Peyer's patch (tissue), 4 donors: ENCODE measurements around the gene STX12. TPM values are rescaled to one million over a fixed set of nuclear protein-coding genes. Genes with fewer than 3 reads are reported as not detected.
"Not testable (repeated sequence)": the region's sequence is repeated elsewhere in the genome, so short reads cannot be mapped to it uniquely, and the experiment has no call there.

Experiments used
- DNase-seq, 3 donors: peaks; one replicate each; pipeline ENCODE4 v3.0.0-alpha.2; 2017 to 2019
- H3K27ac ChIP-seq, 4 donors: fragments of 200-600 bp; sonication (generic); one replicate each; pipeline ENCODE4 v1.5.1; 2016 to 2019
- H3K27me3 ChIP-seq, 2 donors: fragments of 200-600 bp; sonication (generic); one replicate each; pipeline ENCODE4 v1.5.1; 2019
- H3K36me3 ChIP-seq, 3 donors: fragments of 200-600 bp; sonication (generic); one replicate each; pipeline ENCODE4 v1.5.1; 2016 to 2019
- H3K4me1 ChIP-seq, 4 donors: fragments of 200-600 bp; sonication (generic); one replicate each; pipeline ENCODE4 v1.5.1; 2016 to 2019
- H3K4me3 ChIP-seq, 4 donors: fragments of 200-600 bp; sonication (generic); 1 replicate in 3 of 4; 2 replicates in 1 of 4; pipeline ENCODE4 v1.5.1; 2016 to 2019; ENCODE audit warnings: mild to moderate bottlenecking in 1 of 4
- H3K9me3 ChIP-seq, 4 donors: fragments of 200-600 bp; sonication (generic); one replicate each; pipeline ENCODE4 v1.5.1; 2016 to 2019; ENCODE audit warnings: mild to moderate bottlenecking in 1 of 4
- POLR2A ChIP-seq, 2 donors: fragments of 450-650 bp; IDR thresholded peaks; one replicate each; pipeline ENCODE4 v1.5.1; 2017; ENCODE audit warnings: antibody characterized with exemption in 2 of 2, mild to moderate bottlenecking in 2 of 2, moderate library complexity in 2 of 2
- total RNA-seq, 4 donors: library from RNA; depleted of rRNA; stranded (reverse); fragments of >200 nt; gene quantifications; one replicate each; pipeline ENCODE4 v1.1.0, GENCODE V29; 2016
- TF ChIP-seq, protein P1 (sequence below), 6 experiments: fragments of 450-650 bp in 4 of 6; fragments of 200-600 bp in 2 of 6; sonication (generic) in 1 of 6; IDR thresholded peaks; one replicate each; pipeline ENCODE4 v1.5.1; 2017 to 2019; ENCODE audit warnings: antibody characterized with exemption in 6 of 6, mild to moderate bottlenecking in 3 of 6, moderate library complexity in 1 of 6

The STX12 gene
- total RNA-seq, 4 donors from 2014 or later: 57.8 to 63.7 (median 59.9) TPM

DNA sequence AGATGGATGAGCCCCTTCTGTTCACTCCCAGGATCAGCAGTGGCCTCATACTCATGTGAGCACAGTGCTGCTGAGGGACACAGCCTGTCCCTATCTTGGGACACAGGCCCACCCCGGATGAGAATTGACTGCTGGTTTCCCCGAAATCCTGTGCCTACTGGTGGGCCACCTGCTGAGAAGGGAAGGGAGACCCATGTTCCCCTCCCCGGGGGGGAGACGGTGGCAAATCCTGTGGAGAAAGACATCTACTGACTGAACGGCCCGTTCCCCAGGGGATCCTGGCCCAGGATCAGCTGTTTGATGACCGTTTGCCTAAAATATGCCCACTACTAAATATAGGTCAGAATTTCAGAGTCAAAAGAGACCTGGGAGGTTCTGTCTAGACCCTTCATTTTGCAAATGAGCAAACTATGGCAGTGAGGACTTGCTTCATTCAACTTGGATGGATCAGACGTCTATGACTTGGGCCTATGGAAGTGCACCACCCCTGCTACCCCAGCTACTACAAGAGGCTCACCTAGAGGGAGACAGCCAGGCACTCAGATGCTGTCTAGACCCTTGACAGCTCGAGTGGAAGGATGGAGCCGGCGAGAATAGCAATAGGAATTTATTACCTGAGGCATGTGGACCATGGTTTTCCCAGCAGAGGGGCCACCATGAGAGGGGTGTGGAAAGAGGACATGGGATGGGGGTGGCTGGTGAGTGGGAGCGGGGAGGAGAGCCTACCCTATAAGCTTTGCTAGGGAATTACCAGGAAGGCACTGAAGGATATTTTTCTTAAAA lies 83.7 kb downstream of the STX12 start:
- peak in 1 of 3 donors; percentile 37 for DNase-seq
- no peak overlapping the region for H3K27ac ChIP-seq
- no peaks in the 10 kb centered on the region for H3K27me3 ChIP-seq
- H3K9me3 ChIP-seq: no peaks in the 10 kb centered on the region
- no peak overlapping the region for H3K4me3 ChIP-seq
- H3K4me1 ChIP-seq: peaks cover 0 to 4% (median 0%) of the 10 kb centered on the region in 4 donors
- peaks cover 0 to 3% (median 0%) of the 10 kb centered on the region in 3 donors for H3K36me3 ChIP-seq
- TF ChIP-seq, protein P1, sequence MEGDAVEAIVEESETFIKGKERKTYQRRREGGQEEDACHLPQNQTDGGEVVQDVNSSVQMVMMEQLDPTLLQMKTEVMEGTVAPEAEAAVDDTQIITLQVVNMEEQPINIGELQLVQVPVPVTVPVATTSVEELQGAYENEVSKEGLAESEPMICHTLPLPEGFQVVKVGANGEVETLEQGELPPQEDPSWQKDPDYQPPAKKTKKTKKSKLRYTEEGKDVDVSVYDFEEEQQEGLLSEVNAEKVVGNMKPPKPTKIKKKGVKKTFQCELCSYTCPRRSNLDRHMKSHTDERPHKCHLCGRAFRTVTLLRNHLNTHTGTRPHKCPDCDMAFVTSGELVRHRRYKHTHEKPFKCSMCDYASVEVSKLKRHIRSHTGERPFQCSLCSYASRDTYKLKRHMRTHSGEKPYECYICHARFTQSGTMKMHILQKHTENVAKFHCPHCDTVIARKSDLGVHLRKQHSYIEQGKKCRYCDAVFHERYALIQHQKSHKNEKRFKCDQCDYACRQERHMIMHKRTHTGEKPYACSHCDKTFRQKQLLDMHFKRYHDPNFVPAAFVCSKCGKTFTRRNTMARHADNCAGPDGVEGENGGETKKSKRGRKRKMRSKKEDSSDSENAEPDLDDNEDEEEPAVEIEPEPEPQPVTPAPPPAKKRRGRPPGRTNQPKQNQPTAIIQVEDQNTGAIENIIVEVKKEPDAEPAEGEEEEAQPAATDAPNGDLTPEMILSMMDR (IDR thresholded peaks at IDR 0.05): no peak
- no peak for TF ChIP-seq POLR2A (IDR thresholded peaks at IDR 0.05)

DNA sequence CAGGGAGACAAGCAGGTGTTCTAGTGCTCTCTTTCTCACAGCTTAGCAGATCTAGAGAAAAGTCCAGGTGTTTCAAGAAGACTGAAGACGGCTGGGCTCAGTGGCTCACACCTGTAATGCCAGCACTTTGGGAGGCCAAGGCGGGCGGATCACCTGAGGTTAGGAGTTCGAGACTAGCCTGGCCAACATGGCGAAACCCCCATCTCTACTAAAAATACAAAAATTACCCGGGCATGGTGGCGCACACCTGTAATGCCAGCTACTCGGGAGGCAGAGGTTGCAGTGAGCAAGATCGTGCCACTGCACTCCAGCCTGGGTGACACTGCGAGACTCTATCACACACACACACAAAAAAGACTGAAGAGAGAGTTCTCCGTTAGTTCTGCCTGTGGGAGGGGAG lies 84.5 kb downstream of the STX12 start:
- DNase-seq, H3K27ac ChIP-seq, H3K4me1 ChIP-seq, H3K9me3 ChIP-seq, H3K36me3 ChIP-seq, H3K27me3 ChIP-seq, H3K4me3 ChIP-seq: not testable (repeated sequence)

DNA sequence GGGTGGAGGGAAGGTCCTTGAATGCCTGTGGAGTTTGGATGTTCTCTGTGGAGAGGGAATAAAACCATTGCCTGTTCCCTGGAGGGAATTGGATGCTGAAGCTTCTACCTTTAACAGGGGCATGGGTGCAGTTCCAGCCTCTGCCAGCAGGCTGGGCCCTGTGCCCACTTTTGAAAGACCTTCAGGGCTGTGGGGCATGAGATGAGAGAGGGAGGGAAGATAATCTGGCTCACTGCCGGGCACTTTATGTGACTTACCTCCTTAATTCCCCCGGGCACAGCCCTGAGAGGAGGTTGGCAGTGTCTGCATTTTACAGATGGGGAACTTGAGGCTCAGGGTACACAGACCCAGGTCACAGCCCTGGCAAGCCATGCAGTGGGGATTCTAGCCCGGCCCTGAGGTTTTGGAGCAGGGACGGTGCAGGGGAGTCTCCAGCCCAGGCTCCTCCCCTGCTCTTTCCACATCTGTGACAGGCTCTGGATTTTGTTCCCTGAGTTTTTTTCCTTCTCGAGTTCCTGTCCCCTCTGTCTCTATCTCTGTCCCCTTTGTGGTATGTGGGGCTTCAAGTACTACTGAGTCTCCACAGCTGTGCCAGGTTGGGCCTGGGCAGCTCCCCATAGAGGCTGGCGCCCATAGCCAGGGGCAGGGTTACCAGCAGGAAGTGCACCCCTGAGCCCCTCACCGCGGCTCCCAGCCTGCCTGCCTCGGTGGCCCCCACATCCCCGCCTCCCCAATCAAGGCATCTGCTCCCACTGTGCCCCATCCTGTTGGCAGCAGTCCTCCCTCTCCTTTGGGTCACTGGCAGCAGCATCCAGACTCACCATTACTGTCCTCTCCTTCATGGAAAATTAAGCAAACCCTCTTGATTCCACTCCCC lies 85.3 kb downstream of the STX12 start:
- peaks cover 0 to 11% (median 5%) of the 10 kb centered on the region in 4 donors for H3K4me1 ChIP-seq
- TF ChIP-seq POLR2A (IDR thresholded peaks at IDR 0.05): no peak
- TF ChIP-seq, protein P1 (IDR thresholded peaks at IDR 0.05): peak; percentile 95 to 98 (median 96)
- H3K27me3 ChIP-seq: no peaks in the 10 kb centered on the region
- H3K27ac ChIP-seq: peak overlapping the region in 1 of 4 donors; percentile 26
- no peak overlapping the region for H3K4me3 ChIP-seq
- H3K9me3 ChIP-seq: no peaks in the 10 kb centered on the region
- no peaks in the 10 kb centered on the region for H3K36me3 ChIP-seq
- DNase-seq: peak; percentile 86 to 96 (median 91)

DNA sequence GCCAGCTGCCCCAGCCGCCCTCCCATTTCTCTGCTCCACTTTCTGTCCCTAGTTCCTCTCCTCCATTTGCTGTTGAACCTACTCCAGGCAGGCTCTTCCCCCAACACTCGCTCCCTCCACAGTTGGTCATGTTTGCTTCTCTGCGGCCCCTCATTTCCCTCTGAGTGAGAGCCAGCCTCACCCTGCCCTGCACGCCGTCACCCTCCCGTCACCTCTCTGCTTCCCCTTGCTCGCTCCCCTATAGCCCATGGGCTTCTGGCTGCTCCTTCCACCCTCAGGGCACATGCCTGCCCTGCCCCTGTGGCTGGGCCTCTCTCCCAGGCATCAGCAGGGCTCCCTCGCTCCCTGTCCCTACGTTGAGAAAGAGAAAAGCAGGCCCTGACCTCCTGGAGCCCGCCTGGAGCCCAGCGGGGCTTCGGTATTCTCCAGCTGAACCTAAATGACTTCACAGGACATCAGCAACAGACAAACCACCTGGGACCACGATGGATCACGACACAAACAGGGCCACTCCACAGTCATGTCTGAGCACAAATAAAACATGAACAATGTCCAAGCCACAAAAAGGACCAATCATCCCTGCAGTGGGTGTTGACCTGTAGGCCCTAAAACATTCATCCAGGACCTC lies 86.0 kb downstream of the STX12 start:
- no peak for TF ChIP-seq POLR2A (IDR thresholded peaks at IDR 0.05)
- TF ChIP-seq, protein P1 (IDR thresholded peaks at IDR 0.05): no peak
- no peak overlapping the region for H3K27ac ChIP-seq
- H3K9me3 ChIP-seq: no peaks in the 10 kb centered on the region
- no peaks in the 10 kb centered on the region for H3K36me3 ChIP-seq
- H3K4me3 ChIP-seq: no peak overlapping the region
- peaks cover 0 to 15% (median 8%) of the 10 kb centered on the region in 4 donors for H3K4me1 ChIP-seq
- peak in 1 of 3 donors; percentile 28 for DNase-seq
- H3K27me3 ChIP-seq: no peaks in the 10 kb centered on the region

DNA sequence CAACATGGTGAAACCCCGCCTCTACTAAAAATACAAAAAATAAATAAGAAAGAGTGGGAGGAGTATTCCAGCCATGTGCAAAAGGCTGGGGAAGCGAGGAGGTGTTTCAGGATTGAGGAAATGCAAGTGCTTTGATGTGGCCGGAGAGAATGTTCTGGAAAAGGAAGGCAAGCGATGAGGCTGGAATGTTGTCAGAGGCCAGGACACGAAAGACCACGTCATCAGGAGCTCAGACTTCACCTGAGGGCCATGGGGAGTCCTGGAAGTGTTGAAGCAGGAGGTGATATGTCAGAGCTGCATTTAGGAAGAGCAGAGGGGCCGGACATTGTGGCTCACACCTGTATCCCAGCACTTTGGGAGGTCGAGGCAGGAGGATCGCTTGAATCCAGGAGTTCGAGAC lies 88.4 kb downstream of the STX12 start:
- Histone ChIP-seq H3K27ac (no peak overlapping the region), H3K27me3 (no peaks in the 10 kb centered on the region), H3K4me3 (no peak overlapping the region), H3K4me1 (peaks cover 0 to 21% (median 8%) of the 10 kb centered on the region in 4 donors), H3K36me3 (no peaks in the 10 kb centered on the region), H3K9me3 (no peaks in the 10 kb centered on the region)
- TF ChIP-seq, protein P1 (IDR thresholded peaks at IDR 0.05): no peak
- TF ChIP-seq POLR2A (IDR thresholded peaks at IDR 0.05): no peak
- peak in 1 of 3 donors; percentile 39 for DNase-seq
